Heart right ventricle (tissue), 16 donors: Measurements from ENCODE around the gene C1GALT1C1. TPM values are rescaled to one million over a fixed set of nuclear protein-coding genes. Genes with fewer than 3 reads are reported as not detected.

Source experiments
- ATAC-seq, 8 donors: fragments of 200-7000 bp; cut with Tn5 transposase; one replicate each; pipeline ENCODE4 v1.9.1; 2020; ENCODE audit warnings: mild to moderate bottlenecking in 8 of 8, moderate library complexity in 8 of 8, moderate number of reproducible peaks in 1 of 8
- DNase-seq, 2 donors: peaks; one replicate each; pipeline ENCODE4 v3.0.0-alpha.2; 2020
- H3K27ac ChIP-seq, 10 donors: fragments of 200-600 bp; sonication (generic) in 2 of 10; one replicate each; pipeline versions ENCODE4 v1.5.0 to v1.8.0; 2020 to 2022; ENCODE audit warnings: mild to moderate bottlenecking in 3 of 10
- H3K27me3 ChIP-seq, 7 donors: fragments of 200-600 bp; one replicate each; pipeline ENCODE4 v1.8.0; 2021 to 2022; ENCODE audit warnings: mild to moderate bottlenecking in 2 of 7
- H3K36me3 ChIP-seq, 9 donors: fragments of 200-600 bp; sonication (generic) in 1 of 9; one replicate each; pipeline versions ENCODE4 v1.5.0 to v1.8.0; 2020 to 2022; ENCODE audit warnings: mild to moderate bottlenecking in 2 of 9
- H3K4me1 ChIP-seq, 9 donors: fragments of 200-600 bp; sonication (generic) in 1 of 9; one replicate each; pipeline versions ENCODE4 v1.5.0 to v1.8.0; 2020 to 2022; ENCODE audit warnings: mild to moderate bottlenecking in 4 of 9
- H3K4me3 ChIP-seq, 10 donors: fragments of 200-600 bp; sonication (generic) in 2 of 10; one replicate each; pipeline versions ENCODE4 v1.5.0 to v1.8.0; 2020 to 2022; ENCODE audit warnings: mild to moderate bottlenecking in 7 of 10, moderate library complexity in 2 of 10
- H3K9me3 ChIP-seq, 11 donors: fragments of 200-600 bp in 10 of 11; sonication (generic) in 2 of 11; one replicate each; pipeline versions ENCODE4 v1.5.0 to v1.8.0; 2013 to 2022; ENCODE audit warnings: mild to moderate bottlenecking in 2 of 11, control low read depth in 1 of 11, moderate library complexity in 1 of 11
- CTCF ChIP-seq, 9 donors: fragments of 200-600 bp; sonication (generic) in 2 of 9; IDR thresholded peaks; one replicate each; pipeline versions ENCODE4 v1.5.0 to v1.8.0; 2021 to 2022; ENCODE audit warnings: antibody characterized with exemption in 9 of 9, mild to moderate bottlenecking in 5 of 9, moderate library complexity in 1 of 9
- WGBS, 2 donors: extraction: QIAGEN DNeasy Blood & Tissue Kit; methylation state at CpG; one replicate each; pipeline ENCODE4 v1.1.7; 2013; ENCODE audit warnings: inconsistent platforms in 1 of 2; 5-methylcytosine and 5-hydroxymethylcytosine counted together
- intact Hi-C, 10 donors: fragments of 100-400 bp; cut with DNase I; formaldehyde crosslinking; loops; one replicate each; pipeline versions ENCODE4 v1.11.1 to v1.14.2; 2022
- polyA plus RNA-seq, 2 donors: library from polyadenylated mRNA; stranded (reverse); fragments of 200-250 nt; gene quantifications; one replicate each; pipeline ENCODE4 v1.2.3, GENCODE V29; 2013
- total RNA-seq, 10 donors: library from RNA; stranded (reverse); fragmentation: NEBNext Ultra II Directional in 3 of 10; extraction: Animal tissue kit (Norgen Biotek cat#: 25700) in 3 of 10; gene quantifications; one replicate each; pipeline versions ENCODE4 v1.2.1 to v1.2.4, GENCODE V29; 2021 to 2023
- donor health status: Arrhythmogenic right ventricular cardiomyopathy.
- donor health status: ischemic (EF 13 %, LVEDD 7.1; RV severe dilation, severe dysfunction).
- donor health status: healthy with polysubstance abuse.
- donor health status: DM: no; HTN: yes; CAD: no.
- donor health status: DM: no; HTN: no; CAD: no.
- donor health status: ischemic (EF 25% LVEDD 6.9; RV normal size, moderate dysfunction).
- donor health status: ischemic (EF 25% LVEDD 5.7; RV mildly dilated, moderate dysfunction).
- donor health status: healthy.
- donor health status: DM: yes; HTN: yes; CAD: no.
- donor health status: Ischemic cardiomyopathy.
- donor health status: ischemic (EF 35%, LVEDD 5.7; RV mildly dilated, moderate dysfunction).
- donor health status: nonischemic (EF 11% LVEDD 7.7; RV severe dilation, severe dysfunction).
- donor health status: DM: yes; HTN: yes; CAD: no.
- donor health status: PGD.
- donor health status: ischemic (EF 29% LVEDD 5.4; RV normal size, mild dysfunction).
- donor health status: nonischemic (EF 23%, LVEDD 6.1; RV moderate dilation, normal function).

Gene C1GALT1C1
- total and polyA plus RNA-seq, 12 donors: 10.8 to 22.7 (median 17.2) TPM

- H3K36me3 ChIP-seq: no peaks in the 10 kb centered on the region
- no peaks in the 10 kb centered on the region for H3K9me3 ChIP-seq
- TF ChIP-seq CTCF (IDR thresholded peaks at IDR 0.05): no peak
- WGBS, 2 donors: 81 to 82% methylated on average over 2 of the region's 2 CpGs
- intact Hi-C loops: no loop called here
- no peak for DNase-seq
- no peaks in the 10 kb centered on the region for H3K27me3 ChIP-seq
- no peaks in the 10 kb centered on the region for H3K4me1 ChIP-seq
- H3K27ac ChIP-seq: no peak overlapping the region
- ATAC-seq: no peak
- H3K4me3 ChIP-seq: no peak overlapping the region
Observed at GRCh38 chrX:120642871-120643270, 13.0 kb upstream of the C1GALT1C1 start.

GRCh38 chrX:120638619-120639018 is 8.8 kb upstream of the C1GALT1C1 start:
- H3K4me3 ChIP-seq: no peak overlapping the region
- TF ChIP-seq CTCF (IDR thresholded peaks at IDR 0.05): no peak
- no peaks in the 10 kb centered on the region for H3K36me3 ChIP-seq
- H3K27me3 ChIP-seq: no peaks in the 10 kb centered on the region
- no peak for ATAC-seq
- H3K9me3 ChIP-seq: no peaks in the 10 kb centered on the region
- intact Hi-C loops: loop anchor here in 1 of 10 donors (10.0 kb wide), 1 partner anchor 126 kb away; no protein-coding TSS in a partner anchor
- H3K27ac ChIP-seq: no peak overlapping the region
- 88 to 92% methylated on average over 4 of the region's 4 CpGs for WGBS, 2 donors
- DNase-seq: no peak
- no peaks in the 10 kb centered on the region for H3K4me1 ChIP-seq

GRCh38 chrX:120625371-120625770 is 4.5 kb downstream of the C1GALT1C1 start:
- TF ChIP-seq CTCF (IDR thresholded peaks at IDR 0.05): no peak

GRCh38 chrX:120617996-120618630 is 11.7 kb downstream of the C1GALT1C1 start:
- intact Hi-C loops: loop anchor here in 1 of 10 donors (10.0 kb wide), 1 partner anchor 63 kb away; no protein-coding TSS in a partner anchor
- H3K9me3 ChIP-seq: no peaks in the 10 kb centered on the region
- no peak overlapping the region for H3K27ac ChIP-seq
- ATAC-seq (no peak), DNase-seq (no peak)
- peaks cover 0 to 45% (median 5%) of the 10 kb centered on the region in 9 donors for H3K36me3 ChIP-seq
- no peak for TF ChIP-seq CTCF (IDR thresholded peaks at IDR 0.05)
- peaks cover 0 to 7% (median 0%) of the 10 kb centered on the region in 7 donors for H3K27me3 ChIP-seq
- WGBS, 2 donors: 61 to 63% methylated on average over 5 of the region's 5 CpGs
- no peaks in the 10 kb centered on the region for H3K4me1 ChIP-seq
- no peak overlapping the region for H3K4me3 ChIP-seq

More at GRCh38 chrX:120625371-120625770, 4.5 kb downstream of the C1GALT1C1 start:
- Histone ChIP-seq H3K27me3 (no peaks in the 10 kb centered on the region), H3K27ac (peak overlapping the region in 7 of 10 donors; percentile 24 to 69 (median 46)), H3K4me1 (peaks cover 0 to 26% (median 5%) of the 10 kb centered on the region in 9 donors), H3K36me3 (peaks cover 0 to 17% (median 0%) of the 10 kb centered on the region in 9 donors), H3K9me3 (no peaks in the 10 kb centered on the region), H3K4me3 (peak overlapping the region in 1 of 10 donors; percentile 14)
- WGBS, 2 donors: 56 to 76% methylated on average over 2 of the region's 2 CpGs
- intact Hi-C loops: loop anchor here in 1 of 10 donors (10.0 kb wide), 1 partner anchor 91 kb away; no protein-coding TSS in a partner anchor
- no peak for DNase-seq
- no peak for ATAC-seq
